ENCODE measurements around the gene ETV1. TPM values are rescaled to one million over a fixed set of nuclear protein-coding genes. Genes with fewer than 3 reads are reported as not detected.

The ETV1 gene
- total RNA-seq, 1 experiment from 2014 or later: 0.52 TPM

- ChIA-PET CTCF (no interaction called here), POLR2A (no interaction called here)
- Histone ChIP-seq H3K4me3 (ENCODE audit: low read depth, low read length) (no peak overlapping the region), H3K36me3 (ENCODE audit: control insufficient read depth, insufficient read depth, low read length) (no peaks in the 10 kb centered on the region), H3K9me3 (no peaks in the 10 kb centered on the region), H3K27me3 (replicated peaks; ENCODE audit: control insufficient read depth, insufficient read depth, low read length) (no peaks in the 10 kb centered on the region), H3K4me1 (no peaks in the 10 kb centered on the region)
- no peak overlapping the region for H3K4me3 Mint-ChIP-seq (ENCODE audit: unreplicated experiment)
- no peaks in the 10 kb centered on the region for H3K36me3 Mint-ChIP-seq (ENCODE audit: insufficient read depth, unreplicated experiment)
- H3K9me3 Mint-ChIP-seq (ENCODE audit: unreplicated experiment): no peaks in the 10 kb centered on the region
- no peaks in the 10 kb centered on the region for H3K4me1 Mint-ChIP-seq (ENCODE audit: low read depth, unreplicated experiment)
- no peak for TF ChIP-seq CTCF (IDR thresholded peaks at IDR 0.05; ENCODE audit: insufficient read depth in 1 of 2, low read depth in 1 of 2, low read length in 1 of 2, severe bottlenecking in 1 of 2, unreplicated experiment in 1 of 2)
- intact Hi-C loops (cut with micrococcal nuclease; ENCODE audit: unreplicated experiment): no loop called here
- H3K27me3 Mint-ChIP-seq (ENCODE audit: insufficient read depth, unreplicated experiment): peaks cover 6% of the 10 kb centered on the region
- H3K27ac Mint-ChIP-seq (ENCODE audit: unreplicated experiment): no peak overlapping the region
- no peak for DNase-seq
- no TSS peak for BruUV-seq (replicated peaks)
Observed at GRCh38 chr7:13910805-13911551, 78.5 kb downstream of the ETV1 start.

- no peak overlapping the region for H3K4me3 Mint-ChIP-seq (ENCODE audit: unreplicated experiment)
- Histone ChIP-seq H3K36me3 (ENCODE audit: control insufficient read depth, insufficient read depth, low read length) (no peaks in the 10 kb centered on the region), H3K4me1 (no peaks in the 10 kb centered on the region), H3K4me3 (ENCODE audit: low read depth, low read length) (no peak overlapping the region), H3K9me3 (no peaks in the 10 kb centered on the region), H3K27me3 (replicated peaks; ENCODE audit: control insufficient read depth, insufficient read depth, low read length) (no peaks in the 10 kb centered on the region)
- intact Hi-C loops (cut with micrococcal nuclease; ENCODE audit: unreplicated experiment): no loop called here
- TF ChIP-seq CTCF (IDR thresholded peaks at IDR 0.05; ENCODE audit: insufficient read depth in 1 of 2, low read depth in 1 of 2, low read length in 1 of 2, severe bottlenecking in 1 of 2, unreplicated experiment in 1 of 2): no peak
- BruUV-seq (replicated peaks): no TSS peak
- no peaks in the 10 kb centered on the region for H3K9me3 Mint-ChIP-seq (ENCODE audit: unreplicated experiment)
- no peaks in the 10 kb centered on the region for H3K4me1 Mint-ChIP-seq (ENCODE audit: low read depth, unreplicated experiment)
- no peak overlapping the region for H3K27ac Mint-ChIP-seq (ENCODE audit: unreplicated experiment)
- no peak for DNase-seq
- peaks cover 6% of the 10 kb centered on the region for H3K27me3 Mint-ChIP-seq (ENCODE audit: insufficient read depth, unreplicated experiment)
- POLR2A ChIA-PET: no interaction called here
- no peaks in the 10 kb centered on the region for H3K36me3 Mint-ChIP-seq (ENCODE audit: insufficient read depth, unreplicated experiment)
- CTCF ChIA-PET: no interaction called here
Observed at GRCh38 chr7:13908667-13909397, 80.6 kb downstream of the ETV1 start.

- H3K36me3 ChIP-seq (ENCODE audit: control insufficient read depth, insufficient read depth, low read length): no peaks in the 10 kb centered on the region
- H3K27me3 ChIP-seq (replicated peaks; ENCODE audit: control insufficient read depth, insufficient read depth, low read length): no peaks in the 10 kb centered on the region
- no peak for TF ChIP-seq CTCF (IDR thresholded peaks at IDR 0.05; ENCODE audit: insufficient read depth in 1 of 2, low read depth in 1 of 2, low read length in 1 of 2, severe bottlenecking in 1 of 2, unreplicated experiment in 1 of 2)
- H3K4me1 ChIP-seq: no peaks in the 10 kb centered on the region
- Mint-ChIP-seq H3K36me3 (ENCODE audit: insufficient read depth, unreplicated experiment) (no peaks in the 10 kb centered on the region), H3K9me3 (ENCODE audit: unreplicated experiment) (no peaks in the 10 kb centered on the region), H3K27ac (ENCODE audit: unreplicated experiment) (no peak overlapping the region), H3K4me1 (ENCODE audit: low read depth, unreplicated experiment) (no peaks in the 10 kb centered on the region), H3K27me3 (ENCODE audit: insufficient read depth, unreplicated experiment) (peaks cover 6% of the 10 kb centered on the region), H3K4me3 (ENCODE audit: unreplicated experiment) (no peak overlapping the region)
- no peak for DNase-seq
- no peaks in the 10 kb centered on the region for H3K9me3 ChIP-seq
- CTCF ChIA-PET: no interaction called here
- intact Hi-C loops (cut with micrococcal nuclease; ENCODE audit: unreplicated experiment): no loop called here
- no peak overlapping the region for H3K4me3 ChIP-seq (ENCODE audit: low read depth, low read length)
- POLR2A ChIA-PET: no interaction called here
- BruUV-seq (replicated peaks): no TSS peak
Observed at GRCh38 chr7:13907831-13908230, 81.6 kb downstream of the ETV1 start.

Data from Caco-2 (cell line).